GM18520 (cell line): ENCODE measurements around the gene DNTTIP2.
"Not testable (repeated sequence)": the region's sequence is repeated elsewhere in the genome, so short reads cannot be mapped to it uniquely, and the experiment has no call there.

Source experiments
- ATAC-seq: cut with Tn5 transposase; IDR thresholded peaks from one replicate; pipeline ENCODE4 v1.9.1; 2021; ENCODE audit not compliant: unreplicated experiment

Gene DNTTIP2

GRCh38 chr1:93844262-93845045 lies 34.6 kb downstream of the DNTTIP2 start:
- no peak for ATAC-seq

- no peak for ATAC-seq
Observed at GRCh38 chr1:93842750-93843500, 36.1 kb downstream of the DNTTIP2 start.

- ATAC-seq: no peak
Observed at GRCh38 chr1:93841771-93842170, 37.2 kb downstream of the DNTTIP2 start.

GRCh38 chr1:93840956-93841482 lies 38.0 kb downstream of the DNTTIP2 start:
- ATAC-seq: no peak

GRCh38 chr1:93839753-93840152 lies 39.3 kb downstream of the DNTTIP2 start:
- no peak for ATAC-seq

GRCh38 chr1:93839307-93839706 lies 39.7 kb downstream of the DNTTIP2 start:
- no peak for ATAC-seq

GRCh38 chr1:93837961-93838360 lies 41.0 kb downstream of the DNTTIP2 start:
- no peak for ATAC-seq

GRCh38 chr1:93833293-93833692 lies 45.7 kb downstream of the DNTTIP2 start:
- not testable (repeated sequence) for ATAC-seq

- no peak for ATAC-seq
Observed at GRCh38 chr1:93829061-93829460, 49.9 kb downstream of the DNTTIP2 start.

- ATAC-seq: no peak
Observed at GRCh38 chr1:93828367-93828755, 50.6 kb downstream of the DNTTIP2 start.

- no peak for ATAC-seq
Observed at GRCh38 chr1:93827633-93828366, 51.2 kb downstream of the DNTTIP2 start.

- no peak for ATAC-seq
Observed at GRCh38 chr1:93827128-93827527, 51.9 kb downstream of the DNTTIP2 start.

- no peak for ATAC-seq
Observed at GRCh38 chr1:93824834-93825233, 54.2 kb downstream of the DNTTIP2 start.

GRCh38 chr1:93822730-93823425 lies 56.1 kb downstream of the DNTTIP2 start:
- ATAC-seq: no peak

GRCh38 chr1:93821423-93822144 lies 57.4 kb downstream of the DNTTIP2 start:
- ATAC-seq: no peak

GRCh38 chr1:93820554-93821422 lies 58.2 kb downstream of the DNTTIP2 start:
- no peak for ATAC-seq

- ATAC-seq: no peak
Observed at GRCh38 chr1:93818570-93818959, 60.4 kb downstream of the DNTTIP2 start.

GRCh38 chr1:93817819-93818569 lies 61.0 kb downstream of the DNTTIP2 start:
- ATAC-seq: no peak
